CD14-positive monocyte (primary cell): Measurements from ENCODE around the gene TMTC1. TPM values are rescaled to one million over a fixed set of nuclear protein-coding genes. Genes with fewer than 3 reads are reported as not detected.

Source experiments
- DNase-seq, 3 donors: peaks; one replicate each; pipeline ENCODE4 v3.0.0-alpha.2; 2011 to 2022
- H2AFZ ChIP-seq: 2 replicates; pipeline ENCODE4 v1.6.0; 2012; ENCODE audit warnings: mild to moderate bottlenecking, low read depth, low read length, inconsistent platforms; ENCODE audit not compliant: insufficient read depth, poor library complexity, severe bottlenecking
- H3K27ac ChIP-seq, 2 donors: 1 replicate in 1 of 2; 2 replicates in 1 of 2; pipeline ENCODE4 v1.5.1; 2012 to 2013; ENCODE audit warnings: low read length in 2 of 2, control low read depth in 1 of 2, inconsistent platforms in 1 of 2, low read depth in 1 of 2, mild to moderate bottlenecking in 1 of 2
- H3K27me3 ChIP-seq, 2 donors: one replicate each; pipeline versions ENCODE4 v1.6.0 to v1.6.1; 2011 to 2013; ENCODE audit warnings: low read length in 2 of 2; ENCODE audit not compliant: control insufficient read depth in 2 of 2, insufficient read depth in 2 of 2
- H3K36me3 ChIP-seq, 2 donors: replicated peaks in 1 of 2; 1 replicate in 1 of 2; 2 replicates in 1 of 2; pipeline versions ENCODE4 v1.5.1 to v1.6.1; 2012 to 2013; ENCODE audit warnings: low read length in 2 of 2, control low read depth in 1 of 2, inconsistent platforms in 1 of 2, mild to moderate bottlenecking in 1 of 2; ENCODE audit not compliant: insufficient read depth in 2 of 2, control insufficient read depth in 1 of 2
- H3K4me1 ChIP-seq, 2 donors: 1 replicate in 1 of 2; 2 replicates in 1 of 2; pipeline versions ENCODE4 v1.5.1 to v1.6.1; 2012 to 2013; ENCODE audit warnings: low read length in 2 of 2, control low read depth in 1 of 2, inconsistent platforms in 1 of 2, mild to moderate bottlenecking in 1 of 2, moderate library complexity in 1 of 2; ENCODE audit not compliant: insufficient read depth in 2 of 2, control insufficient read depth in 1 of 2
- H3K4me2 ChIP-seq: replicated peaks from 2 replicates; pipeline ENCODE3; 2012; ENCODE audit warnings: low read length, moderate library complexity, mild to moderate bottlenecking; ENCODE audit not compliant: poor library complexity, severe bottlenecking; ENCODE audit errors: extremely low read depth
- H3K4me3 ChIP-seq, 3 experiments: fragments of 200-600 bp in 1 of 3; sonication (generic) in 1 of 3; replicated peaks in 1 of 3; 1 replicate in 2 of 3; 2 replicates in 1 of 3; pipeline ENCODE4 v1.5.1; 2011 to 2013; ENCODE audit warnings: low read length in 3 of 3, mild to moderate bottlenecking in 3 of 3, control low read depth in 2 of 3, low read depth in 2 of 3, inconsistent platforms in 1 of 3, moderate library complexity in 1 of 3
- H3K79me2 ChIP-seq: 2 replicates; pipeline ENCODE4 v1.6.0; 2012; ENCODE audit warnings: mild to moderate bottlenecking, control low read depth, inconsistent platforms, low read length, moderate library complexity; ENCODE audit not compliant: insufficient read depth
- H3K9ac ChIP-seq: 2 replicates; pipeline ENCODE4 v1.6.0; 2017; ENCODE audit warnings: low read length, mild to moderate bottlenecking; ENCODE audit not compliant: insufficient read depth, poor library complexity, severe bottlenecking
- H3K9me3 ChIP-seq, 2 donors: replicated peaks in 1 of 2; 1 replicate in 1 of 2; 2 replicates in 1 of 2; pipeline versions ENCODE4 v1.5.1 to v1.6.1; 2012 to 2013; ENCODE audit warnings: low read length in 2 of 2, control low read depth in 1 of 2; ENCODE audit not compliant: control insufficient read depth in 1 of 2, insufficient read depth in 1 of 2
- H4K20me1 ChIP-seq: 2 replicates; pipeline ENCODE4 v1.6.0; 2012; ENCODE audit warnings: mild to moderate bottlenecking, low read length, control low read depth, moderate library complexity; ENCODE audit not compliant: insufficient read depth
- H3K27ac Mint-ChIP-seq, 7 donors: one replicate each; pipeline ENCODE4 v1.8.0; 2020; ENCODE audit warnings: mild to moderate bottlenecking in 7 of 7, mixed read lengths in 7 of 7, moderate library complexity in 6 of 7, inconsistent platforms in 2 of 7
- H3K27me3 Mint-ChIP-seq, 3 donors: one replicate each; pipeline ENCODE4 v1.8.0; 2021 to 2022; ENCODE audit warnings: low read depth in 3 of 3, mild to moderate bottlenecking in 3 of 3, mixed read lengths in 3 of 3, moderate library complexity in 3 of 3, inconsistent platforms in 1 of 3
- H3K36me3 Mint-ChIP-seq, 2 donors: one replicate each; pipeline ENCODE4 v1.8.0; 2020; ENCODE audit warnings: mixed read lengths in 2 of 2, inconsistent platforms in 1 of 2, mild to moderate bottlenecking in 1 of 2
- H3K4me1 Mint-ChIP-seq: one replicate; pipeline ENCODE4 v1.8.0; 2020; ENCODE audit warnings: mild to moderate bottlenecking, mixed read lengths
- H3K4me3 Mint-ChIP-seq, 2 donors: one replicate each; pipeline ENCODE4 v1.8.0; 2020; ENCODE audit warnings: mild to moderate bottlenecking in 2 of 2, mixed read lengths in 2 of 2, moderate library complexity in 1 of 2
- H3K9me3 Mint-ChIP-seq, 7 donors: one replicate each; pipeline ENCODE4 v1.8.0; 2020 to 2022; ENCODE audit warnings: mixed read lengths in 7 of 7, mild to moderate bottlenecking in 6 of 7, moderate library complexity in 6 of 7, inconsistent platforms in 2 of 7
- WGBS: methylation state at CpG from one replicate; pipeline ENCODE4 v1.1.5; 2013; ENCODE audit warnings: missing lambda C conversion rate; ENCODE audit not compliant: insufficient coverage; 5-methylcytosine and 5-hydroxymethylcytosine counted together
- intact Hi-C, 2 donors: fragments of 100-400 bp; cut with micrococcal nuclease; formaldehyde crosslinking; loops; one replicate each; pipeline versions ENCODE4 v1.15.0 to v1.15.1; 2023
- polyA plus RNA-seq, 3 donors: library from polyadenylated mRNA; depleted of rRNA in 1 of 3; unstranded in 2 of 3; stranded (reverse) in 1 of 3; fragments of 300-500 nt in 2 of 3; fragments of >200 nt in 1 of 3; fragmentation: Illumina TruSeq in 2 of 3; gene quantifications; 1 replicate in 2 of 3; 2 replicates in 1 of 3; pipeline ENCODE4 v1.2.3, GENCODE V29; 2012 to 2021
- TF ChIP-seq, protein P1 (sequence below): fragments of 200-600 bp; IDR thresholded peaks from one replicate; pipeline ENCODE4 v1.8.0; 2022; ENCODE audit warnings: antibody characterized with exemption, mild to moderate bottlenecking

The TMTC1 gene
- polyA plus RNA-seq, 3 donors: 0.57 to 5.6 (median 2.1) TPM

DNA sequence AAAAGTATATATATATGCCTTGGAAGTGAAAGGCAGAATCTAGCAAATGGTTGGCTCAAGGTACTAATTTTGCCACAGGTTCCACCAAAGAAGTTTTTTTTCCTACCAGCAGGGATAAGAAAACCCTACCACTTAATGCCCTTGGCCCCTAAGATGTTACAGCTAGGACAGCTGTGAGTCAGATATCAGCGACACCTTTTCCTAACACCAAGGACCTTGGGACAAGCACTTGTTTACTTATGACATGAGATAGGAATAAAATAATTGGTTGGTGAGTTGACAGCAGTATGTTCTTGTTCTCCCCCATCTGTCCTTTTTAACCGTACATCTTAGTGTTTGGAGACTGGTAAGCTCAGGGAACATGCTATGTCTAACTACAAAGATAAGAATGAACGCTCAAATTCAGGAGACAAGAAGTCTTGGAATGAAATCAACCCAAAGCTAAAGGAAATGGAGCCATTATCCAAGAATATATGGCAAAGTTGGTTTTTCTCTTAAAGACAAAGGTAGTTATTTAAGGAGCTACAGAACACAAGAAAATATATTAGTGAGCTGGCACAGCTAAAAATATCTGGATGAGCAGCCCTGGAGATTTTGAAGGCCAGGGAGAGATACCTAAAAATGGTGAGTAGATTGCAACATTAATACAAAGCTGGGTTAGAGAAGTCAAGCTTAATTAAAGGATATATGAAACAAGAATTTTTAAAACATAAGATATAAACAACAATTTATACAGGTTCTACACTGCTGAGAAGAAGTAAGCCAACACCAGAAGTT lies 126.8 kb downstream of the TMTC1 start:
- no peak overlapping the region for H3K4me2 ChIP-seq
- H3K4me3 Mint-ChIP-seq: no peak overlapping the region
- H3K27me3 ChIP-seq: no peaks in the 10 kb centered on the region
- peaks cover 0 to 21% of the 10 kb centered on the region in 2 donors for H3K36me3 Mint-ChIP-seq
- H2AFZ ChIP-seq: no peak overlapping the region
- TF ChIP-seq, protein P1, sequence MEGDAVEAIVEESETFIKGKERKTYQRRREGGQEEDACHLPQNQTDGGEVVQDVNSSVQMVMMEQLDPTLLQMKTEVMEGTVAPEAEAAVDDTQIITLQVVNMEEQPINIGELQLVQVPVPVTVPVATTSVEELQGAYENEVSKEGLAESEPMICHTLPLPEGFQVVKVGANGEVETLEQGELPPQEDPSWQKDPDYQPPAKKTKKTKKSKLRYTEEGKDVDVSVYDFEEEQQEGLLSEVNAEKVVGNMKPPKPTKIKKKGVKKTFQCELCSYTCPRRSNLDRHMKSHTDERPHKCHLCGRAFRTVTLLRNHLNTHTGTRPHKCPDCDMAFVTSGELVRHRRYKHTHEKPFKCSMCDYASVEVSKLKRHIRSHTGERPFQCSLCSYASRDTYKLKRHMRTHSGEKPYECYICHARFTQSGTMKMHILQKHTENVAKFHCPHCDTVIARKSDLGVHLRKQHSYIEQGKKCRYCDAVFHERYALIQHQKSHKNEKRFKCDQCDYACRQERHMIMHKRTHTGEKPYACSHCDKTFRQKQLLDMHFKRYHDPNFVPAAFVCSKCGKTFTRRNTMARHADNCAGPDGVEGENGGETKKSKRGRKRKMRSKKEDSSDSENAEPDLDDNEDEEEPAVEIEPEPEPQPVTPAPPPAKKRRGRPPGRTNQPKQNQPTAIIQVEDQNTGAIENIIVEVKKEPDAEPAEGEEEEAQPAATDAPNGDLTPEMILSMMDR: no peak
- peaks cover 0 to 3% (median 0%) of the 10 kb centered on the region in 3 donors for H3K27me3 Mint-ChIP-seq
- no peaks in the 10 kb centered on the region for H3K4me1 Mint-ChIP-seq
- H3K4me3 ChIP-seq: no peak overlapping the region
- no peaks in the 10 kb centered on the region for H4K20me1 ChIP-seq
- no peak overlapping the region for H3K27ac ChIP-seq
- no peaks in the 10 kb centered on the region for H3K79me2 ChIP-seq
- H3K27ac Mint-ChIP-seq: no peak overlapping the region
- no peaks in the 10 kb centered on the region for H3K36me3 ChIP-seq
- intact Hi-C loops: no loop called here
- no peaks in the 10 kb centered on the region for H3K4me1 ChIP-seq
- H3K9me3 ChIP-seq: no peaks in the 10 kb centered on the region
- peaks cover 0 to 5% (median 2%) of the 10 kb centered on the region in 7 donors for H3K9me3 Mint-ChIP-seq
- DNase-seq: no peak
- no peak overlapping the region for H3K9ac ChIP-seq
- WGBS: no CpG with 5 or more reads among the region's 3 CpGs

DNA sequence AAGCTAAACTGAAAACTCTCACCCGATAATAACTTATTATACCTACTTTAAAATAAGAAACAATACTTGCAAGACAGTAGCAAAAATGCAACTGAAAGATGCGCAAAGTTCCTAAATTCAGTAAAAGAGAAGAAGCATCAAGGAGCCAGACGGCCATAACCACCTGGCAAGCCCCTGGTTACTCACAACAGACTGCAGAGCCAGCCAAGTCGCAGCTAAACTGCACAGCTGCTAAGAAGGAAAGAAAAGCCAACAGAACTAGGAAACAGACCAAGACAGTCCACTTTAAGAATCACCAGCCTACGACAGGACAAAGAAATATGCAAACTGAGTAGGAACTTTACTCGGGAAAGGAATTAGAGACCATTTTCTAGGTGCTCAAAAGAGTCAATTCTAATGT lies 127.9 kb downstream of the TMTC1 start:
- Mint-ChIP-seq H3K4me3 (no peak overlapping the region), H3K36me3 (peaks cover 0 to 25% of the 10 kb centered on the region in 2 donors), H3K27me3 (peaks cover 0 to 3% (median 0%) of the 10 kb centered on the region in 3 donors), H3K27ac (no peak overlapping the region), H3K9me3 (peaks cover 0 to 3% (median 2%) of the 10 kb centered on the region in 7 donors), H3K4me1 (no peaks in the 10 kb centered on the region)
- Histone ChIP-seq H3K4me1 (no peaks in the 10 kb centered on the region), H3K9me3 (no peaks in the 10 kb centered on the region), H2AFZ (no peak overlapping the region), H3K4me3 (no peak overlapping the region), H3K4me2 (no peak overlapping the region), H4K20me1 (no peaks in the 10 kb centered on the region), H3K27me3 (no peaks in the 10 kb centered on the region), H3K27ac (no peak overlapping the region), H3K9ac (no peak overlapping the region), H3K36me3 (no peaks in the 10 kb centered on the region), H3K79me2 (no peaks in the 10 kb centered on the region)
- TF ChIP-seq, protein P1: no peak
- no peak for DNase-seq
- intact Hi-C loops: no loop called here
- WGBS: 100% methylated on average over 1 of the region's 6 CpGs
